ENCODE data around the gene STX18. TPM values are rescaled to one million over a fixed set of nuclear protein-coding genes. Genes with fewer than 3 reads are reported as not detected.

Gene STX18
- total RNA-seq, 1 donor from 2014 or later = 13.6 TPM

DNA sequence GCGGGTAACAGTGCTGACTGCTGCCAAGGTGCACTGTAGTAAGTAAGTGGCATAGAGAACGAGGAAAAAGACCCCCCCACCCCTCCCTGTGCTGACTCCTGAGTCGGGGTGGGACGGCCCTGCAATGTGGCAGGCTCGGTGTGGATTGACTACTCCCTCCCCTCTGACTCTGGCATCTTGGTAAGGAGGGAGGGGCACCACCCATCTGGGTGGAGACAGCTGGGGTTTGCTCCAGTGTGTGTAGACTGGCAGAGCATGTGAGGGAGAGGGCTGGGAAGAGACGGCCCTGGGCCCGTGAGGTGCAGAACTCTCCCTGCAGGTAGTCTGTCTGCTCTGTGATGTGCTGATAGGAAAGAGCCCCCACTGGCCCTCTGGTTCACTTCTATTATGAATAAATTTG is 124.0 kb downstream of the STX18 start:
- no peak for ATAC-seq

DNA sequence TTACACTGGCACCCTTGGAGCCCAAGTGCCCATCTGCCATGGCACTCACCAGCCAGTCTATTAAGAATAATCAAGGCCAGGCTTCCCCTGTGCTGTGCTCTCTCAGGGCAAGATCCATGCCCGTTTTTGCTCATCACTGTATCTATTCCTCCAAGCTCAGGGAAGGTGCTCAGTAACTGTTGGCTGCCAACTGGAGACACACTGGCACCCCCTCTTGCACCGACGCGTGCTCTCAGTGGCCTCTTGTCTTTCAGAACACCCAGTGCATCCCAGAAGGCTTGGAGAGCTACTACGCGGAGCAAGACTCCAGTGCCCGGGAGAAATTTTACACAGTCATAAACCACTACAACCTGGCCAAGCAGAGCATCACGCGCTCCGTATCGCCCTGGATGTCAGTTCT is 124.9 kb downstream of the STX18 start:
- no peak for ATAC-seq

DNA sequence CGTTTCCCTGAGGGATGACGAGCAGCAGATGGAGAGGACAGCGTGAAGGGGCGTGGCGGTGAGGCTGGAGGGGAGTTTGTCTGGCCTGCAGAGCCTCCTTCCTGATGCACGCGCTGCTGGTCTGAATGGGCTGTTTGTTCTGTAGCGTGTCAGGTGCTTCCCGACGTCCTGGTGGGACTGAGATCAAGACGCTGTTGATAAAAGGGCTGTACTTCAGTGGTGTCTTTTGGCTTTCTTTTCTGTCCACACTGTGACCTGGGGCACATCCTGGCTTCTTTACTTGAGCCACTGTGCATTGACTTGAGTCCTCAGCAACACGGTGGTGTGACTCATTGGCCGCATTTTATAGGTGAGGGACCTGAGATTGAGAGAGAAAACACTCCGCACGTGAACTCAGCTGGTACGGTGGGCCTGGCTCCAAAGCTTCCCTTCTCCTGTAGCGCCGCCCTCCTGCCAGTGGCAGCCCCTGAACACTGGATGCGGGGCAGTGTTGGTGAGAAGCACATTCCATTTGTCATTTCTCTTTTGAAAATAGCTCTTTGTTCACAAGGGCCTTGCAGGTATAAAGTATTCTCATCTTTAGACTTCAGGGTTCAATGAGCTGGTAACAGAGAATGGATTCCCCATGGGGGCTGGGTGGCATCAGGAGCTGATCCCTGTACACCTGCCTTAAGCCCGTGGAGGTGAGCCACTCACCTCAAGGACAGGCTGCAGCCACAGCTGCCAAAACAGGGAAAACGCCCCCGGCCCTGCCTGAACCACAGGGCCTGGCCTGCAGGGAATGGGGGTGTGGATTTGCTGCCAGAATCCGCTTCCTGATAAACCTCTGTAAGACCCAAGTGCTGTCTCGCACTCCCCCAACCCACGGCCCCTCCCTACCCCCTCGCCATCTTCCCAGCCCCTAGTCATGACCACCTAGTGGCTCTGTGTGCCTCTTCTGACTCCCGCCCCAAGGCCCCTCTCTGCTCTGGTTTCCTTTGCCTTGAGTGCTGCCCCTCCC is 125.7 kb downstream of the STX18 start:
- no peak for ATAC-seq

DNA sequence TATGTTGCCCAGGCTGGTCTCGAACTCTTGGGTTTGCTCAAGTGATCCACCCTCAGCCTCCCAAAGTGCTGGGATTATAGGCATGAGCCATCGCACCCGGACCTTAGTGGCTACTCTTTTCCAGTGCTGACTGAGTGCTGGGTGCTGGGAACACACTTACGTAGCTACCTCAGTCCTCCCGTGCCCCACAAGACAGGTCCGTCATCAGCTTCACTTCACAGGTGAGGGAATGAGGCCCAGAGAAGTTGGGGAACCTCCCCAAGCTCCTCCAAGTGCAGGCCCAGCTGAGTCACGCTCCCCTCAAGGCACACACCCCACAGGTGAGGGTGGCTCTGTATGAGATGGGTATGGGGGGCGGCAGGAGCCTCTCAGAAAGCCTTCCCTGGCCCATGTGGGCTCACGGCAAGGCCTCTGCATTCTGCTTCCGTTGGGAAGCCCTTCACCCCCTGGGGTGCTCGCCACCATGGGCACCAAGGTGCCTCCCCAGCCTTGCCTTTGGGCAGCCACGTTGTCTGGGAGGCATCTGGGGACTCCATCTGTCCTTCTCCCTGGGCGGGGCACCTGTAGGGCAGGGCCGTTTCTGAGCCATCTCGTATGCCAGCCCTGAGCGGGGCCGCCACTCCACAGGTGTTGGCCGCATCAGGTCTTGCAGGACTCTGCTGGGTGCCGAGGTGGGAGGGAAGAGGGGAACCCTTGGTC is 126.6 kb downstream of the STX18 start:
- ATAC-seq = no peak

DNA sequence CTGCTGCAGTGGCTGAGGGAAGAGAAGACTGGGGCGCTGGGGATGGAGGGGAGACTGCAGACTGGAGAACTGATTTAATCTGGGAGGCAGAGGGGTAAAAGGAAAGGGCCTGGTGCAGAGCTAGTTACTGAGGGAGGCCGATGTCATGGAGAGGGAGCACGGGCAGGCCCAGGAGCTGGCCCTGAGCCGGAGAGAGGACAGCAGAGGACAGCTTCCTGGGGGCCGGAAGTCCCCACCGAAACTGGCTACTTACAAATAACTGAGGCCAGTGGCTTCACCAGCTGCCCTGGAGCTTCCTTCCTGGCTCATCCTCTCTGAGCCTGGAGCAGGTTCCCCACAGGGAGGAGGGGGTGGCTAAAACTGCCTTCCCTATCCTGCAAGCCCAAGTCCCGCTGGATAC is 128.0 kb downstream of the STX18 start:
- no peak for ATAC-seq

DNA sequence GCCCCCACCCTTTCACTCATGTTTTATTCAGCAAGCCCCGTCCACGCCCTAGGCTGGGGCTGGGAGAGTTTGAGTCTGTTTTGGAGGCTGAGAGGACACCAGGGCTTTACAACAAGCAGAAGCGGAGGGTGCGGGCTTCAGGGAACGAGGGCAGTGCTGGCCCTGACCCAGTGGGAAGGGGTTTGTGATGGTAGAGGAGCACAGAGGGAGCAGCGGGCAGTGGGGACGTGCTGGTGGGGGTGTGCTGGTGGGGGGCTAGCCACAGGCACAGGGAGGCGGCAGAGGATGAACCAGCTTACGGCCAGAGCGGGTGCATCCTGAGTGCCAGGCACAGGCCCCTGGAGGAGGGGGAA is 128.5 kb downstream of the STX18 start:
- no peak for ATAC-seq

DNA sequence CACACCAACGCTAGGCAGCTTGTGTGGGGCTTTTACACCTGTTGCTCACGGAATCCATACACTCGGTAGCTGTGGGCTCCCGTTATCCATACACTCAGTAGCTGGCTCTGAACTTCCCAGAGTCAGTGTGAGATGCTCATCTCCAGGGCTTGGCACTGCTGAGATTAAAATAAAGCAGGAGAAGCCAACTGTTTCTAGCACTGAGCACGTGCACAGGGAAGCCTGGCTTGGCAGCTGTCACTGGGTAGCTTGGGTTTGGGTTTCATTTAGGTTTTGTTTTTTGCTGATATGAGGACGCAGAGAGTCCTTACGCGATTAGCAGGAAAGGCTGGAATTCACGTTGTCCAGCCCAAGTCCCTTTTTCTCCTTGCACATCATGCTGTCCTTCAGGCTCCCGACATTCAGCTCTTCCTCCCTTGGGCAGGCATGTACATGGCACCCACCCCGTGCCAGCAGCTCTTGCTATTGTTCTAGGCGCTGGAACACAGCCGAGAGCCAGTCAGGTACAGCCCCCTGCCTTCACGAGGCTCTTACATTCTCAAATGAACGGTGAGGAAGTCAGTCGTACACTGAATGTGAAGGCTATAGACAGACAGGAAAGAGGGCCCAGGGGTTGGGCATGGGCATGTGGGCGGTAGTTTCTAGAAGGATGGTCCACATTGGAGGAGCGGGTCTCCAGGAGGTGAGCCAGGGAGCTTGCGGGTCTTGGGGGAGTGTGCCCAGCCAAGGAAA is 129.0 kb downstream of the STX18 start:
- no peak for ATAC-seq

DNA sequence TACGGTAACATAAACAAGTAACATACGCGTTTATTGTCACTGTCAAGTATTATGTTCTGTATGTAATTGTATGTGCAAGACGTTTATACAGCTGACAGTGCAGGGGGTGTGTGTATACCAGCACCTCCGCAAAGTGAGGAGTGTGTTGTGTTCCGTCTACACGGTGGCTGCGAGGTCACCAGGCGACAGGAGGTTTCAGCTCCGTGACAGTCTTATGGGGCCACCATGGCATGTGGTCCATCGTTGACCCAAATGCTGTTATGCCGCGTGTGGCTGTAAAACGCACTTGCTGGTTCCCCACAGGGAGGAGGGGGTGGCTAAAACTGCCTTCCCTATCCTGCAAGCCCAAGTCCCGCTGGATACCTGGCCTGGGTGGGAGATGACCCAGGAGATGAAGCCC is 129.9 kb downstream of the STX18 start:
- ATAC-seq = no peak

DNA sequence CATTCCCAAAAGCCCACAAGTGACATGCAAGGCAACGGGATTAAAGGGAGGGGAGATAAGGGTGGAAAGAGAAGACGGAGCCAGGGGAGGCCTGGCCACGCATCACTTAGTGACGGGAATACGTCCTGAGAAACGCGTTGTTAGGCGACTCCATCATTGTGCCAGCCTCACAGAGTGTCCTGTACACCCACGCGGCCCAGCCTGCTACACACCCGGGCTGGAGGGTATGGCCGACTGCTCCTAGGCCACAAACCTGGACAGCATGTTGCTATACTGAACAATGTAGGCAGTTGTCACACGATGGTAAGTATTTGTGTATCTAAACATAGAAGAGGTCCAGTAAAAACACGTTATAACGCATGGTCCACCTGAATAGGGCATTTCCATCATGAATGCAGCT is 131.6 kb downstream of the STX18 start:
- ATAC-seq = no peak

DNA sequence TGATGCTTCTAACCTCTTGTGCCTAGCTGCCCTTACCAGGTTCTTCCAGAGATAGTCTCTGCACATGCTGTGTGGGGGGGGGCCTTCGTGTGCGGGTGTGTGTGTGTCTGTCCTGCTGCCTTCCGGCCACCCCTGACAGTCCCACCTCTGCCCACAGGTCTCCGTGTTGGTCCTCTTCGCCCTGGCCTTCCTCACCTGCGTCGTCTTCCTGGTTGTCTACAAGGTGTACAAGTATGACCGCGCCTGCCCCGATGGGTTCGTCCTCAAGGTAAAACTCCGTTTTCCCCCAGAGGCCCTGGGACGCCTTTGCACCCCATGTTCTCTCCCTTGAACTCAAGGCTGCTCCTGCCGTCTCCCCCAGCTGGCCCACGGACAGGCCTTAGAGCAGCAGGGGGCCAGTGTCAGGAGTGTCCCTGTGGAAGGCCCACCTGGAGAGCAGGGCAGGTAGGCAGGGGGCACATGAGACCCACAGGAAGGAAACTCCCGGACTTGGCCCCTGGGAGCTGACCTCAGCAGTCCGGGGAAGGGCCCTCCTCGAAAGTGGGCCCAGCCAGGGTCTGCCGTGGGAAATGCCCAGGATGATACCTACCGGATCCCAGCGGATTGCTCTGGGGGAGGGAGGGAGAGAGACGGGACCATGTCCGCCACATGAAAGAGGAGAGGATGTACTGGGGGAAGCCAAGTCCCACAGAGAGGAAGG is 132.3 kb downstream of the STX18 start:
- ATAC-seq = no peak

DNA sequence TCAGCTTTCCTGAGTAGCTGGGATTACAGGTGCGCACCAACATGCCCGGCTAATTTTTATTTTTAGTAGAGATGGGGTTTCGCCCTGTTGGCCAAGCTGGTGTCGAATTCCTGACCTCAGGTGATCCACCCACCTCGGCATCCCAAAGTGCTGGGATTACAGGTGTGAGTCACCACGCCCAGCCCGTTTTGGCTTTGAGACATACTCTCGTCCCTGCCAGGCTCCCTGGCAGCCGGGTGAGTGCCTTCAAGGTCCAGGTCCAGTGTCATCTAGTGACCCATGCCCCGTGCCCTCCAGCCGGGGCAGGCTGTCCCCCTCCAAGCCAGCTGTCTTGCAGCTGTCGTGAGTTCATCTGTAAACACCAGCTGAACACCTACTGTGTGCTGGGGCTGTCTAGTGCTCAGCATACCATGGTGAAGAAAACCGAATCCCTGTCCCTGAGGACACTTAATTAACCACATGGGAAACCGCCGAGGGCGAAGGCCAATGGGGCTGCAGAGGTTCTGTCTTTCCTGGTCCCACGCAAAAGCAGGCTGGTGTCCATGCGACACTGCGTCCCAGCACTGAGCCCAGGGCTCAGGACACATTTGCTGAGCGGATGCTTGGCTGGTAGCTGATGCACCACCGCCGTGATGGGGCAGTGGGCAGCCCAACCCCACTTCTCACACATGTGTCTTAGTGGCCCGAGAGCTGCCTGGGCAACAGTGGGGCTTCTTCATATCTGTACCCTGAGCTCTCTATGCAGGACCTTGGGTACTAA is 133.1 kb downstream of the STX18 start:
- peak; percentile 59 for ATAC-seq

DNA sequence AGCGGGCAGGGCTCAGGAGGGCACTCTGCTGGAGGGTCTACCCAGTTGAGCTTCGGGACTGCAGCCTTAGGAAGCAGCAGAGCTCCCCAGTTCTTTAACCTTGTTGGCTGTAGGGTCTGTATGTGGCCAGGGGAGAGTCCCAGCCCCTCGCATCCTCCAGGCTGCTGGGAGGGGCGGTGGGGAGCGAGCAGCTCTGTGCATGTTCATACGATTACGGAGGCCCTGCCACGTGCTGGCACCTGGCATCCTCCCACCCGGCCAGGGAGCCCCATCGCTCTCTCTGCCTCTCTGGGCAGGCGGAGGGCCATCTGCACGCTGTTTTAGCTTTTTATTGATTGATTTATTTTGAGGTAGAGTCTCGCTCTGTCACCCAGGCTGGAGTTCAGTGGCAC is 133.7 kb downstream of the STX18 start:
- ATAC-seq = peak; percentile 19

DNA sequence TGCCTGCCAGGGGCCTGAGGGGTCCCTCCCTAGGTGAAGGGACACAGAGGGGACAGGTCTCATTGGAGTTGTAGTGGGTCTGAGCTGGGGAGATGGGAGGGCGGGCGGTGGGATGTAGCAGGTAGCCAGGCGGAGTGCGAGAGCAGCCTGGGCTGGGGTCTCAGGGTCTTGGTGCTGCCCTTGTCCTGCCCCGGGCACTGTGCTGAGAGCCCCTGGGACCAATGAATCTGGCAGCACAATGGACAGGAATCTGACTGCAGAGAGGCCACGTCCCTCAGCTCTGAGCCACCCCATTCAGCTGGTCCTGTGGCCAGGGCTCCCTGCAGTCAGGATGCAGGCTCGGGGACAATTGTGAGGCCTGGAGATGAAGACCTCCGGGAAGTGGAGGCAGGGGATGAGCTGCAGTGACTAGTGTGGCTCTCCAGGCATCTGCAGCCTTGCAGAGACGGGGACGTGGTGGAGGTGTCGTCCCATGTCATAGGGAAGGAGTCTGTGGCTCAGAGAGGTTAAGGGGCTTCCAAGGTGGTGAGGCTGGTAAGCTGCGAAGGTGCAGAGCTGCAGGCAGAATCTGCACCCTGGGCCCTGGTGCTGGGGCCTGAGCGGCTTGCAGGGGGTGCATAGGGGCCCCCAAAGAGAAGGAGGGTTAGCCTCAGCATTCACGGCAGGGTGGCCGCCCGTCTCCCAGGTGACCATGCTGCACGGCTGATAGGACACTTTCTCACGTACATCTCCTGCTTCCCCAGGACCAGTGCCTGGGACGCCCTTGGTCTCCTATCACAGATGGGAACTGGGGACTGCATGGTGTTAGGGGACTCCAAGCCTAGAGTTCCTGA is 134.3 kb downstream of the STX18 start:
- ATAC-seq = no peak

DNA sequence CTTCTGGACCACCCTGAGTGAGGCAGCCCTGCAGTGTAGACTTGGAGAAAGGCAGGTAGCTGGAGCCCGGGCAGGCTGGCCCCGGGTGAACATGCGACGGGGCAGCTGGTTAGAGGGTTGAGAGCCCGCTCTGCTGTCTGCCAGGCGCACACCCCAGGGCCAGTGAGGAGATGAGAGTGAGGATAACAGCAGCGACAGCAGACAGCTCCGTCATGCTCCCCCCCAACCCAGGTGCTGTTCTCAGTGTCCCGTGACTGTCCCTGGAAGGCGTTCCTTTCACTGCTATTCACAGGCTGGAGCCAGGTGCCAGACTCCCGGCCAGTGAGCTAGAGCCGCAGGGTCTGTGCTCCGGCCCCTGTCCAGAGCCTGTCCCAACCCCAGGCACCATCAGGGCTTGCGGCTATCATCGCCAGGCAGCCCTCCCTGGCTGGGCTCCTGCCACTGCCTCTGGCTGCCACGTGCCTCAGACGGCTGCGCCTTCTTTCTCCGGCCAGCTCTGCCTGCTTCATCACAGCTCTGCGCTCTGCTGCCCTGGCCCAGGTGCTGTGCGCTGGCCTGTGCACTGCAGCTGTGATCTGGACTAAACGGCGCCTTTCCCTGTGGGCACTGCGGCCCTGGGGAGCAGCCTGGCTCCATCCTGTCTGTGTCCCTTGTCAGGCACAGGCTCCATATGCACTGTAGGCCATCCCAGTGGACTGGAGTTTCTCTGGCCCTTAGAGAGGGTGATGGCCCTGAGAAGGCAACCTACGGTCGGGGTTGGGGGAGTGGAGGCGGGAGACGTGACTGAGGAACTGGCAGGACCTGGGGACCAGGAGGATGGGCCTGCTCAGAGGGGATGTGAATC is 135.2 kb downstream of the STX18 start:
- no peak for ATAC-seq

DNA sequence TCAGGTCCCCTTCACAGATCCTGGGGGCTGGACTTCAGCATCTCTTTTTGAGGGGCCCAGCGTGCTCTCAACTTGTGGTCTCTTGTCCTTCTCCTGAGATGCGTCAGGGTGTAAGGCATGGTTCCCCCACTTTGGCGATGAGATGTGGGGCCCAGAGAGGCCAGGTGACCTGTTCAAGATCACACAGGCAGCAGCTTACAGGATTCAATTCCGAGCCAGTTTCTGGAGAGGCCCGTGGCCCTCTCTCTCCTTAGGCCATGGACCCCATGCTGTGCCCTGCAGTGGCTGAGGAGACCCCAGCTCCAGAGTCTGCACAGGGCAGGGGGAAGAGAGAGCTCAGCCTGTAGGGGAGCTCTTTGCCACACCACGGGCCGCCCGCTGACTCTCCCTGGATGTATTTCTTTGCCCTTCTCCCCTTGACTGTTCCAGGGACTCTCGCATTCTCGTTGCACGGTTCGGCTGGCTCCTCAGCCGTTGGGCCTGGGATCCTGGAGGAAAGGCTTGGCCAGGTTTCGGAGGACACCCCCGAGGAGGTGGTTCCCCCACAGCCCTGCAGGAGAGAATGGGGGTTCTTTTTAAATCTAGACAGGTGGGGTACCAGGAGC is 136.4 kb downstream of the STX18 start:
- ATAC-seq = no peak

DNA sequence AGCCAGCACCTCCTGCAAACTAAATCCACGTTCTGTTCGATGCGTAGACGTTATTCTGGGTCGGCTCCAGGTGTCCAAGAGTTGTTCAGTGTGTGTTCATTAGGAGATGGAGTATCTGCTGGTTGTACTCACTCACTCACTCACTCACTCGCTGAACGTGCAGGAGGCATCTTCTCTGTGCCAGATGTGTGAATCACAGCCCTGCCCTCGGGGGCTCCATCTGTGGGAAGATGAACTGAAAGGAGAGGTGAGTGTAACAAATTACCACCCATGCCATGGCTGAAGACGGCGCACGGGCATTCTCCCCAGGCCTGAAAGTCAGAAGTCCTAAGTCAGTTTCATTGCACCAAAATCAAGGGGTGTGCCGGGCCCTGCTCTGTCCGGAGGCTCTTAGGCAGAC is 138.9 kb downstream of the STX18 start:
- ATAC-seq = peak; percentile 82

DNA sequence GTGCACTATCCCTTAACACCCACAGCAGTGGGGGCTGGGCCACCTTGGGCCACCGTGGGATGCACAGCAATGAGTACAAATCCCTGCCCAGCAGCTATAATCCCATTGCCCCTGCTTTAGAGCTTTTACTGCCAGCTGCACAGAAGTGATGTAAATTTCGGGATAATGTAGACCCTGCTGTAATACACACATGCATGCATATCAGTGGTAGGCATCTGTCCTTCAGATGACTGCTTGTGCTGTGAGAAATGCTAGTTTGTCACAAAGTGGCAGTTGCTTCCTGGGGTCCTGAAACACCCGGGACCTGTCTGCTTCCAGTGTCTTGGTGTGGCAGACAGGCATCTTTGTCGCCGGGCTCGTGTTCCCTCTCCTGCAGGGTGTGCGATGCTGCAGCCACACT is 140.8 kb downstream of the STX18 start:
- no peak for ATAC-seq

DNA sequence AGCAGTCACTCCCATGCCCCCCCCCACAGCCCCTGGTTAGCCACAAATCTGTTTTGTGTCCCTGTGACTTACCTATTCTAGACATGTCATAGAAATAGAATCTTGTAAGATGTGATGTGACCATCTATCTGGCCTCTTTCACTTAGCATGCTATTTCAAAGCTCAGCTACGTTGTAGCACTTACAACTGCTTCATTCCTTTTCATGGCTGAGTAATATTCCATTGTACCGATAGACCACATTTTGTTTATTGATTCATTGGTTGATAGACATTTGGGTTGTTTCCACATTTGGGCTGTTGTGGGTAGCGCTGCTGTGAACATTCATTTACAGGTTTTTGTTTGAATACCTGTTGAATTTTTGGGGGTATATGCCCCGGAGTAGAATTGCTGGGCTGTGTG is 143.4 kb downstream of the STX18 start:
- no peak for ATAC-seq

DNA sequence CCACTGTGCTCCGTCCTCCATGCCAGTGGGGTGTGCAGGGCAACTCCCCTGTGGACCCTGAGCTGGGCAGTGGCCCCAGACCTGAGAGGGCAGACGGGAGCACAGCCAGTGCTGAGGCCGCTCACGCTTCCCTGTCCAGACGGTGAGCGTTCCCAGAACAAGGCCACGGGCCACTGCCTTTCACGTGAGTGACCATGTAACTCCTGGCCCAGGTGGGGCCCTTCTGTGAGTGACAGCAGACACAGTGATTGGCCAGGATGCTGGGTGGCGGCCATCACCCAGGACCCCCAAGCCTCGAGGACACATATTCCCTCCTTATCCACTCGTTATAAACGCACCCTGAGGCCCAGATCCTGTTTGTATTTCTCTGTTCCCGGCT is 144.4 kb downstream of the STX18 start:
- ATAC-seq = no peak

All from esophagus mucosa (tissue), 1 donor.